HTR-8/SVneo (cell line): ENCODE results near the gene STK39.

Source experiments
- DNase-seq: peaks from one replicate; pipeline ENCODE4 v3.0.0; 2011; ENCODE audit warnings: low spot score, mixed read lengths; ENCODE audit not compliant: insufficient read length
- FAIRE-seq: peaks from 2 replicates; lab custom pipeline; 2011; peaks lifted over from hg19 to GRCh38; lab: Jason Lieb, UNC

STK39 gene

GRCh38 chr2:167944825-167945659, 302.4 kb downstream of the STK39 start:
- FAIRE-seq = no peak
- DNase-seq = no peak

- FAIRE-seq (no peak), DNase-seq (no peak)
These were observed 303.5 kb downstream of the STK39 start for GRCh38 chr2:167943897-167944296.

GRCh38 chr2:167943368-167943767, 304.0 kb downstream of the STK39 start:
- no peak for FAIRE-seq
- DNase-seq = no peak

GRCh38 chr2:167942366-167943081, 304.9 kb downstream of the STK39 start:
- DNase-seq (no peak), FAIRE-seq (no peak)

- DNase-seq = no peak
These were observed 305.8 kb downstream of the STK39 start for GRCh38 chr2:167941604-167942003.

GRCh38 chr2:167940734-167941507, 306.5 kb downstream of the STK39 start:
- no peak for FAIRE-seq

More at GRCh38 chr2:167941604-167942003, 305.8 kb downstream of the STK39 start:
- no peak for FAIRE-seq

GRCh38 chr2:167940346-167940725, 307.1 kb downstream of the STK39 start:
- DNase-seq (no peak), FAIRE-seq (no peak)

More at GRCh38 chr2:167940734-167941507, 306.5 kb downstream of the STK39 start:
- no peak for DNase-seq

GRCh38 chr2:167939514-167940345, 307.7 kb downstream of the STK39 start:
- FAIRE-seq (no peak), DNase-seq (no peak)

GRCh38 chr2:167937403-167937802, 310.0 kb downstream of the STK39 start:
- DNase-seq = no peak
- FAIRE-seq = no peak

GRCh38 chr2:167935803-167936110, 311.6 kb downstream of the STK39 start:
- DNase-seq = no peak
- no peak for FAIRE-seq

- DNase-seq = no peak
- FAIRE-seq = no peak
These were observed 314.1 kb downstream of the STK39 start for GRCh38 chr2:167933097-167933814.

- DNase-seq = no peak
- FAIRE-seq = no peak
These were observed 315.2 kb downstream of the STK39 start for GRCh38 chr2:167932123-167932693.

- no peak for DNase-seq
- no peak for FAIRE-seq
These were observed 317.9 kb downstream of the STK39 start for GRCh38 chr2:167929484-167929883.

GRCh38 chr2:167928434-167928833, 319.0 kb downstream of the STK39 start:
- no peak for FAIRE-seq
- DNase-seq = no peak

- DNase-seq = no peak
- no peak for FAIRE-seq
These were observed 321.6 kb downstream of the STK39 start for GRCh38 chr2:167925758-167926157.

- no peak for DNase-seq
- no peak for FAIRE-seq
These were observed 322.8 kb downstream of the STK39 start for GRCh38 chr2:167924556-167924955.

GRCh38 chr2:167916756-167917155, 330.6 kb downstream of the STK39 start:
- no peak for DNase-seq
- FAIRE-seq = no peak

GRCh38 chr2:167914969-167915368, 332.4 kb downstream of the STK39 start:
- FAIRE-seq = no peak
- no peak for DNase-seq

GRCh38 chr2:167908786-167909185, 338.6 kb downstream of the STK39 start:
- FAIRE-seq (no peak), DNase-seq (no peak)
